GM21576 (cell line): Measurements from ENCODE around the gene PMVK.
"Not testable (repeated sequence)": the region's sequence is repeated elsewhere in the genome, so short reads cannot be mapped to it uniquely, and the experiment has no call there.

ENCODE experiments used
- ATAC-seq: cut with Tn5 transposase; IDR thresholded peaks from one replicate; pipeline ENCODE4 v1.9.1; 2021; ENCODE audit warnings: mild to moderate bottlenecking, moderate library complexity; ENCODE audit not compliant: unreplicated experiment

The PMVK gene

DNA sequence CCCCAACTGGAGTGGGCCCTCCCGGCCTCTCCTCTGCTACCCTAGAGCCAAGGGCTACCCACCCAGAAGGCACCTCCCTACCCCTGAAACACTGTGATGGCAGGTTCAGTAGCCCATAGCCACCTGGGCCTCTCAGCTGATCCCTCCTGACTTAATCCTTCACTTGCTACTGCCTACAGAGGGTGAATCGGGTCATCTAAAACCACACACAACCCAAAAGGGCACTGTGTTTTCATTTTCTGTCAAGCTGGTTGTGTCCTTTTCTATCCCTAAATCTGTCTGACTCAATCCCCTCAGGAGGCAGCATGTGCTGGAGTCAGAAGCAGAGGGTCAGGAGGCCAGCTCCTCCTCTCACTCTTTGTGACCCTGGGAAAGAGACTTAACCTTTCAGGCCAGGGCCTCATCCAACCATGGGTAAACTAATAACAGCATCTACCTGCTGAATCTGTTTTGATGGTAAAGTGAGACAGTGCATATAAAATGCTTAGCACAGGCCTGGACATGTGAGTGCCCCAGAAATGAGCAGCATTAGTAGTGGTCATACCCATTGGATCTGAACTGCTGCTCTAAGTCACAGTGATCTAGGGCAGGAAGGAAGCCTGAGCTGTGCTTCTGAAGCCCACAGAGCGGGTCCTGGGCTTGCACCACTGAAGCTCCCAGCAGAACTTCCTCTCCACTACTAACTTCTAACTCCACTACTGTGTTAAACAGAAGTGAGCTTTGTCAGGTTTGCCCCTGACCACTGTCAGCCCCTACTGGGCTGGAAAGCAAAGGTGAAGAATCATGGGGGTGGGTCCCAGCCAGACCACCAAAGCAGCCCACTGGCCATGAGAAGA, 11.0 kb downstream of the PMVK start:
- ATAC-seq: no peak

DNA sequence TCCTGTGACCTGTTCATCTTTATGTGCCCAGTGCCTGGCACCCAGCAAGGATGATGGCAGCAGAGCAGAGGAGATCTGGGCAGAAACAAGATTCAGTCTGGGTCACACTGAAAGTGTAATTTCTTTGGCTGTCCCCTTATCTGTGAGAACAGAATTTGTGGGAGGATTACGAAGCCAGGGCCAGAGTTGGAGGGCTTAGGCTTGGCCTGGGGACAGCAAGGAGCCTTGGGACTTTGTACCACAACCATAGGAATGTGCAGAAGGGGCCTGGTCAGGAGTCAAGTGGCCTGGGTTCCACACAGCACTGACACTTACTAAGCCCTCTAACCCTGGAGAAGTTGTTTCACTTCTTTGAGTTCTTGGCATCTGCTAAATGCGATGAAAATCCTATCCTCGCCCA, 12.8 kb downstream of the PMVK start:
- no peak for ATAC-seq

DNA sequence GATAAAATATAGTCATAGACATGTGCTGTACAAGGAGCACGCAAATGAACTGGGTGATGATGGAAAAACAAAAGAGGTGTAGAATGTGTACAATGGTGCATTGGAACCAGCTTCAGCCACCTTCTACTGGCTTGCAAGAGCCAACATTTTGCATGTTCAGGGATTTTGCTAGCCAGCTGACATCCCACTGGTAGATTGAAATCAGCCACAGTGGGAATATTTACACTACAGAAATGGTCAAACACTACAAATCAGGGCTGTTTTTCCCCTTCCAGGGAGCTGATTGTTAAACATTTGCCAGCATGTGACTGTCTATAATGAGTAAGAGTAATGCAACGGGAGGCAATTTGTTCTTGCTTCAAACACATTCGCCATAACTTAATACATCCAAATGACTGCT, 23.2 kb downstream of the PMVK start:
- ATAC-seq: no peak

DNA sequence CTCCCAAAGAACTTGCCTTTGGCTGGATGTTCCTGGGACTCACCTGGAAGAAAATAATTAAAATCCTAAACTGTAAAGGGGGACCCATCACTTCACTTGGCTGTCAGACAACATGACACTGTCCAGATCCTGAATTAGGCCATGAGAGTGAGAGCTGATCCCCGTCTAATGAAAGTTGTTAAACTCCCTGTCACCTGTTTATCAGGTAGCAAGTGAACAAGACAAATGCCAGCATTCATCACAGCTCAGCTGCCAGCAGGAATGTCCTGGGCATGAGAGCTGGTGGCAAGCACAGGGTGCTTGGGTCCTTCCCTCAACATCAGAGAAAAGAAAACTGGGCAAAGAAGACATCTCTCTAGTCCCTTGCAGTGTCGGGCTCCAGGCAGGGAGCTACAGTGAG, 23.8 kb downstream of the PMVK start:
- ATAC-seq: no peak

DNA sequence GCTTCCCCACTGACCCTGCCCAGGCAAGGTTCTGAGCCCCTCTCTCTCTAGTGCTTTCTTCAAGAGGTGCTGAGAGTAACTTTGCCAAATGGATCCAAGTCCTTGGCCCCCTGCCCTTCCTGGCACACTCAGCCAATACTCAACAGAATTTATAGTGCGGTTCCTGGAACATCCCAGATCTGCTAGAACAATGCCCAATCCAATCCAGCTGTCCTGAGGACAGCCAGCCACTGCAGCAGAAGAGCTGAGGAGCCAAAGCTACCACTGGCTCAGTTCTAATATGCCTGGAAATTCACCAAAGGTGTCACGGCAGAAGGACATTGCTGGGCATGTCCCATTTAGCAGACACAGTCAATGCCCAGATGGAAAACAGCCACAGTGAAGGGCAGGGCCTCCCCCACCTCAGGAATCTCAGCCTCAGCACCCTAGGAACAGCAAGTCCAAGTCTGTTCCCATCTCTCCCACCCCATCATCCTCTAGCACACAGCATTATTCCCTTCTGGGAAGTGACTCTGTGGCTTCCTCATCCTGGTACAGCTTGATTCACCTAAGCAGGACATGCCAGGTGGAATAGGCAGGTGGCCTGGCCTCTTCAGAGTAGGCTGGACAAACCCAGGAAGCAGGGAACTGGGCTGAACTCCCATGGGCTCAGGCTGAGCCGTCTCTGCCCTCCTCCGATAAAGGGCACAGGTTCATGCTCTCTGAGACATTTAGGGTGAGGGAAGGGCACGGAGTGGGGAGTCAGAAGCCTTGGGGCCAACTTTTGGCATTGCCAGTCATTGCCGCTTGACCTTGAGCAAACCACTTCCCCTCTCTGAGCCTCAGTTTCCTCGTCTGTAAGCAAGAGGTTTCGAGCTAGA, 24.6 kb downstream of the PMVK start:
- no peak for ATAC-seq

DNA sequence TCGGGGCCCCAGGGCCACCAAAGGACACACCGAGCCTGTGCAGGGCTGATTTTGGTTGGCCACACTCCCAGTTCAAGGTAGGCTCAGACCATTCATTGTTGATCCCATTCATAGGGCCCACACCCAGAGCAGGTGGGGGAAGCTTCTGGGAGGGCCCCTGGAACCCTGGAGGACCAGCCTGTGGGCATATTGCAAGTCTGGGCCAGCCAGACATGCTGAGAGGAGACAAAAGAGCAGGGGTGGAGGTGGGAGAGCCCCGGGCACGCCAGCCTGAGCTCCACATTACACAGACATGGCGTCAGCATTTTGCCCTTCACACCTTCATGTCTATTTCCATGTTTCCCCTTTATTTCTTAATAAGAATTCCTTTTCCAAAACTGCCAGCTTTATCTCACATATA, 25.7 kb downstream of the PMVK start:
- ATAC-seq: no peak

DNA sequence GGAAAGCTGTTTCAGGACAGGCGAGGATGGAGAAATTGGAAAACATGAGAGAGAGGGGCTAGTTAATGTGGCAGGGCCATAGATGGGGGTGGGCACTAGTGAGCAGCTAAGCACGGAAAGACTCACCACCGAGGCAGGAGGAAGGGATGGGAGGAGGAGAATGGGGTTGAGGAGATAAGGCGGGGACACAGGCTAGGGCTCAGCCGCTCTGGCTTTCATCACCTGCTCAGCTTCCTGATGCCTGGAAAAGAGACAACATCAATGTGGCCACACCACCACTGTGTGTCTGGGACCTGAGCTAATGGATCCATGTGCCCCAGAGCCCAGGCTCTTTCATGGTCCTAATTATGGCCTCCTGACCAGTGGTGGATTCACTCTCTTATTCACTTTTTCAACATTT, 27.6 kb downstream of the PMVK start:
- no peak for ATAC-seq

DNA sequence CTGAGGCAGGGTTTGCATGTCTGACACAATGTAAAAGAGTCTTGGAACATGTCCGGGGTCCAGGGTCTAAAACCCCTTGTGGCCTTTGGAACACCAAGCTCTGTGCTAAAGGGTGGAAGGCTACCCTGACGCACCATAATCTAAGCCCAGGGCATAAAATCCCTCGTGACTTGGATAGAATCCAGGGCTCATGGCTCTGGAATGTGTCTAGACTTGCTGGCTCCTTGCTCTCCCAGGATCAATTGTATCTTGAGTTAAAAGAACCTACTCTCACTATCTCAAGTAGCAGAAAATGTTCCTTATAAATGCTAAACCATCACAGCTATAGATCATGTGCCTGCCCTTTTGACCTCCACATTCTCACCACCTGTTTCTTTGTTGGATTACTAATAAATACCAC, 28.4 kb downstream of the PMVK start:
- not testable (repeated sequence) for ATAC-seq

DNA sequence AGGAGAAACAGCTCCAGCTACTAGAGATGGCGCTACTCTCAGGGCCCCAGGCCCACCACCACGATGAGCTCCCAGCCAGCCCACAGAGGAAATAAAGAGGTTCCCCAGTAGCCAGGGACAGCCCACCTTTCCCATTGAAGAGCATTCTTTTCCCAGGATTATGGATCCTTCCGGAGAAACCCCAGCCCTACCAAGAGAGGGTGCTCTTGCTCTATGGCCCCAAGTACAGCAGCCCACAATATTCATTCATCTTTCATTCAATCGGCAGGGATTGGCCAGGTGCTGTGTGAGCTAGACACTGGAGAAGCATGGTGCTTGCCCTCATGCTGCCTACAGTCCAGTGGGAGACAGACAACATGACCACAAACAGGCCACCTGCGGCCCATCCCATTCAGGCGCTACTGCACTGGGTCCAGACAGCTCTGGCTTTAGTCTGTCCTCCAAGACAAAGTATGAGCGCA, 29.9 kb downstream of the PMVK start:
- ATAC-seq: no peak

DNA sequence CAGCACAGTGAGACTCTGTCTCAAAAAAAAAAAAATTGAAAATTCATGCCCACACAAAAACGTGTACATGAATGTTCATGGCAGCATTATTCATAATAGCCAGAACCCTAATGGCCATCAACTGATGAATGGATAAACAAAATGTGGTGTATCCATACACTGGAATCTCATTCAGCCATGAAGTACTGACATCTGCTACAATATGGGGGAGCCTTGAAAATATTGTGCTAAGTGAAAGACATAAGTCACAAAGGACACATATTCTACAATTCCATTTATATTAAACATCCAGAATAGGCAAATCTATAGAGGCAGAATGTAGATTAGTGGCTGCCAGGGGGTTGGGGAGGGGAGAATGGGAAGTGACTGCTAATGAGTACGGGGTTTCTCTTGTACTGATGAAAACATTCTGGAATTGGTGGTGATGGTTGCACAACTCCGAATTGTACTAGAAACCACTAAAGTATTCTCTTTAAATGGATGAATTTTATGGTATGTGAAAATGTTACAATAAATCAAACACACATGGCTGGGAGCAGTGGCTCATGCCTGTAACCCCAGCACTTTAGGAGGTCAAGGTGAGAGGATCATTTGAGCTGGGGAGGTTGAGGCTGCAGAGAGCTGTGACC, 33.5 kb downstream of the PMVK start:
- no peak for ATAC-seq

DNA sequence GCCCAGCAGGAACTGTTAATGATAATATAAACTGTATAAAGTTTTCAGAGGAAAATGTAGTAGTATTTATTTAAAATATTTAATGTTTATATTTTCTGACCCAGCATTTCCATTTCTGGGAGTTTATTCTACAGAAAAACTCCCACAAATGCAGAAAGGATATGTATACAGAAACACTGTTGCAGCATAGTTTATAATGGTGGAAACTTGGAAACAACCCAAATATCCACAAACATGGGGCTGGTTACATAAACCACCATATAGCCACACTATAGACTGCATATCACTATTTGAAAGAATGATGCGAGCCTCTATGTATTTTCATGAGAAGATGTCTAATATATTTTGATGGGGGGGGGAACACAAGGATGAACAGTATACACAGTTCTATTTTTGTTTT, 34.9 kb downstream of the PMVK start:
- no peak for ATAC-seq

DNA sequence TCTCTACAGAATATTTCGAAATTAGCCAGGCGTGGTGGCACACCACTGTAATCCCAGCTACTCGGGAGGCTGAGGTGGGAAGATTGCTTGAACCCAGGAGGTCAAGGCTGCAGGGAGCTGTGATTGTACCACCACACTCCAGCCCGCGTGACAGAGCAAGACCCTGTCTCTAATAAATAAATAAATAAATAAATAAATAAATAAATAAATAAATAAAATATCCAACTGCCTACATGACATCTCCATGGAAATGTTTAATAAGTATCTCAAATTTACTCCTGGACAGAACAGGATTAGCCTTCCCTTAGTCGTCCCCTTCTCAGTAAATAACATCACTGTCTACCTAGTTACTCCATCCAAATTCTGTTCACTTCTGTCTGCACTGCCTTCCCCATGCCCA, 37.5 kb downstream of the PMVK start:
- ATAC-seq: no peak

DNA sequence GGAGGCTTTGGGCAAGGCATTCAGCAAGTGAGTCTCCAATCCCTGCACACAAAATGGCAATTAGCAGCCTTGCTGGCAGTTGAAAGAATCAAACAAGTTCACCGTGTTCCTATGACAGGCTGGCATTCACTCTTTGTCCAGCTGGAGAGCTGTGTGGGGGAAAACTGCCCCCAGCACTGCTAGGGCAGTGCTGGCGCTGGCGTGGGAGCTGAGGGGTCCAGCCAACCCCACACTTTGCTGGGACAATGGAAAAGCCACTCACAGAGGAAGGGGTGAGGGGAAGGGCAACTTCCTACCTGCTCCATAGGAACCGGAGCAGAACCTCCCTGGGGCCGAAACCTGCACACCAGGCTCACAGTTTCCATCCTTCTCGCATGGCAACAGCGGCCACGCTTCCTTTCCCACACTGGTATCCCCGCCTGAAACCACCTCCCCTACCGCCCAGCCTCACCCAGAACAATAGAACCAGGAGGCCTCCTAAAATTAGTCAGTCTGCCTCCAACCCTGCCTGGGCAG, 39.7 kb downstream of the PMVK start:
- no peak for ATAC-seq

DNA sequence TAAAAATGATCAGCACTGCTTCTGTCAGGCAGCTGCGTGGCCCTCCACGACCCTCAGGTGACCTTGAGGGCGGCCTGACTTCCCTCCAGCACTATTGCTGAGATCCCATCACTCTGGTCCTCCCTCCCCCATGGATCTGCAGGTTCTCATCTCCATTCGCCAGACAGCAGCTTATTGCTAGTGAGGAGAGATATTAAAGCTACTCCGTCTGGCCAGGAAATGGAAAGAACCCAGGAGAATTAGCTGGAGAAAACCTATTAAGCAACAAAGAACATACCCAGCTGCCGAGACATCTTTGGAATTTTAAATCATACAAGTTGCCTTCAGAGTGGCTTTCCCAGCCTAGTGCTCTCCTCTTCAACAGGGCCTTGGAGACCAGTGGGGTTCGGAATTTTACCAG, 40.7 kb downstream of the PMVK start:
- no peak for ATAC-seq

DNA sequence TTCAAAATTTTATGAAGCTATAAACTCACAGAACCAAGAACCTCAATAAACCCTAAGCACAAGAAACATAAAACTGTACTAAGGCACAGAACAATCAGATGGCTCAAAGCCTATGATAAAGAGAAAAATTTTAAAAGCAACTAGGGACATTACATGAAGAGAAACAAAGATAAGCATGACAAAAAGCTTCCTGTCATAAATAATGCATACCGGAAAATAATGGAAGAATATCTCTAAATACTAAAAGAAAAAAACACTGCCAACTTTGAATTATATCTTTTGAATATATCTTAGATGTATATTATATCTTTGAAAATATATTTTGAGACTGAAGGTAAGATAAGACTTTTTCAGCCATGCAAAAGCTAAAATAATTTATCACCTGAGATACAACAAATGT, 45.1 kb downstream of the PMVK start:
- ATAC-seq: no peak

DNA sequence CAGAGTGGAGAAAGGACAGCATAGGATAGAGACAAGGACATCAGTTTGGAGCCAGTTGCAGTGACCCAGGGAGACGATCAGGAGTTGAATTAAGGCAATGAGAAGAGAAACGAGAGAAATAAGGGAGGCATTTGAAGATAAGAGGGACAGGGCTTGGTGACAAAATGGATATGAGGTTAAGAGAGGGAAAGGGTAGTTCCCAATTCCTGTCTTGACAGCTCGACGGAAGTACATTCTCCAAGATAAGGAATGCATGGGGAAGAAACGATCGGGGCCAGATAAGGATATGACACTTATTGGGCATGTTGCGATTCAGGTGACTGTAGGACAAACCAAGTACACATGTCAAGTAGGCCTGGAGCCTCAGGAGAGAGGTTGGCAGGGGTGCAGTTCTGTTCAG, 47.8 kb downstream of the PMVK start:
- no peak for ATAC-seq

DNA sequence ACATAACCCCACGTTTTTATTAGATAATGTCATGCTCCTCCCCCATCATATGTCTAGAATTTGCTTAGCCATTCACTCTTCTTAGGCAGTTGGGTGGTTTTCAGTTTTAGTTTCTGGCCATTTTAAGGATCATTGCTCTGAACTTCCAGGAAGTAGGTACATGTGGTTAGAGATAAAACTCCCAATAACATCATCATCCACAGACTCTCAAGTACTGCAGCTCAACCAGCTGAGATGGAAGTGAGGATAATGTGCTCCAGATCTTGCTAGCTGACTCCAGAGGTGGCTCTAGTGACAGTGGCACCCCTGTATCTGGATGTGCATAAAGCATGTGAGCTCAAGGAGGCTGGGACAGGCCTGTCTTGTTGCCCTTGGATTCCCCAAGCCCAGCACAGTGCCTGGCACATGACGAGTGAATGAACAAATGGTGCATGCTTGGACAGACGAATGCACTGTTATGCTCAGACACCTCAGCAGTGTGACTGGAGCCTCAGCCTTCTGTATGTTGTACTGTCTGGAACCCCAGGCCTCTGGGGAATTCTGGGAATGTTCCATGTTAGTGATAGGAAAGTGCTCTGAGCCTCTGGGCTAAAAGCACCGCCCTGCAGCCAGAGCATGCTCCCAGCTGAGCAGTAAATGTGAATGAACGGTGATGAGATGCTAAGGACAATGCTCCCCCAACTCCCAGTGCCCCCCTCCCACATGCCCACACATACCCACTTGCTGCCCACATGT, 50.1 kb downstream of the PMVK start:
- no peak for ATAC-seq

DNA sequence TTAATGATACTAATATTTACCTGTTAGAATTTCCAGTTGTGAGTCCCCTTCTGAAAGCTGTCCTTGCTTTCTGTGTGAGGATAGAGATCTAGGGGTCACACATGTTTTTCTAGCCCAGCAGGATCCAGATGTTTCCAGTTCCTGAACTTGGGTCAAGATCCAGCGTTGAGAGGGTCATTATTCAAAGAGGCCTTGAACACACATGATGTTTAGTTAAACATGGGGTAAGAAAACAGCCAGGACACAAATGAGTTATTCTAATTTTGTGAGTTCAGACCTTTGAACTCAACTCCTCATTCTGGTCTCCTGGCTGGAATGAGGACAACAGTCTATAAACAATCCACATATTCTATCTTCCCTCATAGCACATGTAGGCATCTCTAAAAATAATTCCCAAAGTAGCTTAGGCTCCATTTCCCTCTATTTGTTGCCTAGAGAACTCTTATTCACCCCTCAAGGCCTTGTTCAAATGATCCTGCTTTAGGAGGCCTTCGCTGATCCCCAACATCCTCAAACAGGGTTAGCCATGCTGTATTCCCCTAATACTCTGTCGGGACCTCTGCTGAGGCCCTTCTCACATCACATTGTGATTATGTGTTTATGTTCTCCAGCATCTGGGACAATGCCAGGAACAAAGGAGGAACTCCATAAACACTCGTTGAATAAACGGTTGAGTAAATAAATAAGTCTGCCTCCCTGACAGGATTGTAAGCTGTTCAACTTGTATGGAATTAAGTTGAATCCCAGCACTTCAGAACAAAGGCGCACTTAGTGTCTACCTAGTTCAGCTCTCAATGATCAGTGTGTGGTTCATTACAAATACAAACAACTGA, 51.4 kb downstream of the PMVK start:
- ATAC-seq: no peak

DNA sequence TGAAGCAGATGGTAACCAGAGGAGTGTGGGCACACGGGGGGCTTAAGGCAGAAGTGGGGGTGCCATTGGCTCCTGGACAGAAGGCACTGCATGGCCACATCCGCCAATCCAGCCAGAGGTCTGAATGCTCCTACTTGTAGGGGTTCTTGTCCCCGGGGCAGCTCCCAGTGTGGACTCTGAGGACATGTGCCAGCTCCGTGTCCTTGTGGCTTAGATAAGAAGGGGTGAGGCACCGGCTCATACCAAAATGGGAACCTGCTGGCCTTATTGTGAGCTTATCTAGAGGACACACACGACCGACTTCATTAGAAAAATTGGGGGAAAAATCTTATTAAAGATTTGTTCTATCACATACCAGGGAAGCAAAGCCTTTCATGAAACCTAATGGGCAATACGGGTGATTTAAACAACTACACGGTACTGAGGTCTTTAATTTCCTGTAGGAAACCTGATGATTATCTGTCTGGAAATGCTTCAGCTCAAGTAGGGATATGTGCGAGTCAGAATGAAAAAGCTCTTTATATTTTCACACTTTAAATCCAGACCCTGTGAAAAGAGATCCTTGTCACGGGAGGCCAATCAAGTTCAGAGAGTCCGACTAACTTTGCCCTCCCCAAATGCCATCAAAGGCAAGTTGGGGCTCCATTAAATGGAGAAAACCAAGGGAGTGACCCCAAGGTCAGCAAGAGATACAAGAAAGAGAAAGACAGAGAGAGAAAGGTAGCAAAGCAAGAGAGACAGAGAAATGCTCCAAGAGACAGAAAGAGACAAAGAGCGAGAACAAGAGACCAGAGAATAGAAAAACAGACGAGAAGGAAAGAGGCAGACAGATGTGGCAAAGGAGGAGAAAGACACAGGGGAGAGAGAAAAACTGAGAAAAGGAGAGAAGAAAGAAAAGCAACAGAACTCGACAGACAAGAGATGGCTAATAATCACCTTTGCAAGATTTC, 52.3 kb downstream of the PMVK start:
- ATAC-seq: no peak
